Ectodermal cell (in vitro differentiated cells): Measurements from ENCODE around the gene LRMDA.

Source experiments
- H3K27ac ChIP-seq: 2 replicates; pipeline ENCODE4 v1.7.0; 2013; ENCODE audit warnings: mild to moderate bottlenecking, low read depth, low read length; ENCODE audit not compliant: insufficient read depth, poor library complexity, severe bottlenecking
- H3K27me3 ChIP-seq: 2 replicates; pipeline ENCODE4 v1.7.0; 2013; ENCODE audit warnings: mild to moderate bottlenecking, low read length; ENCODE audit not compliant: insufficient read depth, control insufficient read depth, poor library complexity, severe bottlenecking
- H3K36me3 ChIP-seq: one replicate; pipeline ENCODE4 v1.7.0; 2013; ENCODE audit warnings: low read length; ENCODE audit not compliant: control insufficient read depth, insufficient read depth
- H3K4me1 ChIP-seq: one replicate; pipeline ENCODE4 v1.7.0; 2013; ENCODE audit warnings: low read length; ENCODE audit not compliant: control insufficient read depth, insufficient read depth
- H3K4me3 ChIP-seq: 2 replicates; pipeline ENCODE4 v1.7.0; 2013; ENCODE audit warnings: low read depth, low read length, control low read depth; ENCODE audit not compliant: insufficient read depth
- H3K9me3 ChIP-seq: 2 replicates; pipeline ENCODE4 v1.7.0; 2013; ENCODE audit warnings: mild to moderate bottlenecking, low read length, moderate library complexity; ENCODE audit not compliant: control insufficient read depth
- WGBS, 2 experiments: methylation state at CpG; one replicate each; pipeline ENCODE4 v1.1.7; 2013; ENCODE audit warnings: missing lambda C conversion rate in 2 of 2; 5-methylcytosine and 5-hydroxymethylcytosine counted together

Gene LRMDA

DNA sequence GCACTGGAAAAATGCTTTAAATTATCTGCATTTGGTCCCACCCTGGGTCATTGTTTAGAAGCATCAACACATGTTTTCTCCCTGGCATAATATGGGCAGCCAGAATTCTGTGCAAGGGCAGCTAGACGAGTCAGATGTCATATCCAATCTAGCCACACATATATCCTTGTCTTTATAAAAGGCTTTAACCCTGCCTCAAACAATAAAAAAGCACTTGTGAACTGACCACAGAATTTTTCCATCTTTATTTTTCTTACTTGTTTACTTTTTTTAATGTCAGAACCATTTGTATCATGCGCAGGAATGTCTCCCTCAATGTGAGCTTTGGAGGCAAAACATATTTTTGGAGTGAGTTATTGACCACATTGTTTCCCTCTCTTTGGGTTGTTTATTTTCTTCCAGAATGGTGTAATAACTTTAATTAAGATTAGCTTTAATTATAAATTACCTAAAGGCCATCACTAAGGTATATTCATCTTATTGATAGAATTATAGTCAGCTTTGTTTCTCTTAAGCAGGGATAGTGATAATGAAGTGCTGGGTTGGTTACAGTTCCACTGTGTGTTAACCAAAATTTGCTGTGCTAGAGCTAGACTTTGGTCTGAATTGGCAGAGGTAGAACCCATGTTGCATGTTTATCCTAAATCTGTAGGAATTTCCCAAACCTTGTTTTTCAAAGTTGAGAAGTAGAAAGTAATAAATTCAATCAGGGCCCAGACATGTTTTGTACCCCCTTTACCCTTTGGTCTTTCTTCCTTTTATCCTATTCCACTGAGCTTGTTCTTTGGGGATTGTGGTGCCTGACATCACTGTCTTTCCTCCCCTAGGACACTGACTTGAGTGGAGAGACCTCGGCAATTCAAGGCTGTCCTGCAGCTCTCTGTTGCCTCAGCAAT lies 1127.8 kb downstream of the LRMDA start:
- Histone ChIP-seq H3K4me1 (no peaks in the 10 kb centered on the region), H3K36me3 (no peaks in the 10 kb centered on the region), H3K4me3 (no peak overlapping the region), H3K27ac (no peak overlapping the region), H3K27me3 (no peaks in the 10 kb centered on the region), H3K9me3 (no peaks in the 10 kb centered on the region)
- 91 to 96% methylated on average over 3 of the region's 3 CpGs for WGBS, 2 experiments

GRCh38 chr10:76559892-76560220 lies 1128.4 kb downstream of the LRMDA start:
- Histone ChIP-seq H3K4me3 (no peak overlapping the region), H3K27me3 (no peaks in the 10 kb centered on the region), H3K4me1 (no peaks in the 10 kb centered on the region), H3K9me3 (no peaks in the 10 kb centered on the region), H3K27ac (no peak overlapping the region), H3K36me3 (no peaks in the 10 kb centered on the region)
- 80 to 91% methylated on average over 1 of the region's 1 CpG for WGBS, 2 experiments

DNA sequence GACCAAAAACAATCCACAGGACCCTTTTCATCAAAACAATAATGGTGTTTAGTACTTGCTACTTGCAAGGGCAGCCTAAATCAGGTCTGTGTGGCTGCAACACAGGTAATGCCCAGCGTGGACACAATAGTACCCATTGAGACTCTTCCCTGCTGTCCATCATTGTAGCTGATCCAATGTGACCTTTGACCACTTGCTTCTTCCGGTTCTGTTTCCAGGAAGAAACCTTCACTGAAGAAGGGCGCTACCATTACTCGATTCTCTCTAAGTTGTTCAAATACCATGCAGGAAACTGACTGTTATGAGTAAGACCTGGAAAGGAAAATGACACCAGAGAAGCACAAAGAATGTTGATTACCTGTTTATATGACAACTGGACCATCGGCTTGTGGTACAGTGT lies 1128.9 kb downstream of the LRMDA start:
- H3K4me1 ChIP-seq, result no peaks in the 10 kb centered on the region
- H3K36me3 ChIP-seq, result no peaks in the 10 kb centered on the region
- H3K9me3 ChIP-seq, result no peaks in the 10 kb centered on the region
- WGBS, 2 experiments, result 92 to 95% methylated on average over 5 of the region's 5 CpGs
- H3K27me3 ChIP-seq, result no peaks in the 10 kb centered on the region
- H3K4me3 ChIP-seq, result no peak overlapping the region
- no peak overlapping the region for H3K27ac ChIP-seq

DNA sequence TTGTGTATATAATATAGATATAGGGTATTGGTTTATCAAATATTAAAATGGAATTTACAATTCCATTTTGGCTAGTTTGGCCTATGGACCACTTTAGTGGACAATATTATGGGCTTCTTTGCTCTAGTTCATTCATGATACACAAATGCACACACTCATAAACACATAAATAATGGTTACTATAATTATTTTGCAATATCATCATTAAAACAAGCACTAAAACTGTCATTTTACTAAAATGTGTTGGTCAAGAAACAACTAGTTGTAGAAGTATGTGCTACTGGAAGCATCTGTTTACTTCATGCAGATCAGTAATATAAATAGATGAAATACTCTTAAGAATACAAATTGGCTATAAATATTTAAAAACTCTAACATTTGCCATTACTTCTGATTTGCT lies 1131.9 kb downstream of the LRMDA start:
- H3K4me1 ChIP-seq, result no peaks in the 10 kb centered on the region

GRCh38 chr10:76572021-76572420 lies 1140.6 kb downstream of the LRMDA start:
- 92 to 100% methylated on average over 1 of the region's 1 CpG for WGBS, 2 experiments
- no peaks in the 10 kb centered on the region for H3K9me3 ChIP-seq
- no peak overlapping the region for H3K27ac ChIP-seq
- no peaks in the 10 kb centered on the region for H3K27me3 ChIP-seq
- no peaks in the 10 kb centered on the region for H3K4me1 ChIP-seq
- H3K4me3 ChIP-seq, result no peak overlapping the region
- H3K36me3 ChIP-seq, result no peaks in the 10 kb centered on the region

More for the DNA sequence above, 1131.9 kb downstream of the LRMDA start:
- H3K4me3 ChIP-seq, result no peak overlapping the region
- H3K27ac ChIP-seq, result no peak overlapping the region
- no peaks in the 10 kb centered on the region for H3K27me3 ChIP-seq
- H3K36me3 ChIP-seq, result no peaks in the 10 kb centered on the region
- H3K9me3 ChIP-seq, result no peaks in the 10 kb centered on the region

DNA sequence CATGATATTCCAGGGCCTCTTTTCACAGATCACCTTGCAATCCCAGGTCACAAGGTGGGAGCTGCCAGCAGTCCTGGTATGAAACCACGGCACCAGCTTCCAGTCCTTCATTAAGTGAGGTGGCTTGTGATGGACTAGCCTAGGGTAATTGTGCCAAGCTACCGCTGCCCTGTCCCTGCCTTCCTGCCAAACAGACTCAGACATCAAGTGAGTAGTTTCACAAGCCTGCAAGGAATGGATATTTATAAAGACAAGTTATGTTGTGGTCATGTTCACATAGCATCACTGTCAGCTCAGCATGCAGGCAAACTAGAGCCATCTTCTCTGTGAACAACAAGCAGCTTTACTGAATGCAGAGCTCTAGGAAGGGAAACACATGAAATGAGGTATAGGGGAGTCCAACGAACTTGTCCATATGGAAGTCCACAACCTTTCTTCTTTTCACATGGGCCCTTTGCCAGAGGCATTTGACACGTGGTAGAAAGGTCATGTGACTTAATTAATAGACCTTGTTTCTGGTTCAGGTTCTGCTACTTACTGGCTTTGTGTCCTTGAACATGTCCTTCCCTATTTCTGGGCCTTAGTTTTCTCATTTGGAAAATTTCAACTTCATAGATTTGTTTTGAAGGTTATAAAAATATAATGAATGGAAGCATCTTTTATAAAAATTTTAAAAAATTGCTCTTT lies 1145.0 kb downstream of the LRMDA start:
- H3K9me3 ChIP-seq, result no peaks in the 10 kb centered on the region
- H3K27ac ChIP-seq, result no peak overlapping the region
- WGBS, 2 experiments, result 88% methylated on average over 4 of the region's 4 CpGs
- no peaks in the 10 kb centered on the region for H3K4me1 ChIP-seq
- H3K36me3 ChIP-seq, result no peaks in the 10 kb centered on the region
- H3K4me3 ChIP-seq, result no peak overlapping the region
- H3K27me3 ChIP-seq, result no peaks in the 10 kb centered on the region

DNA sequence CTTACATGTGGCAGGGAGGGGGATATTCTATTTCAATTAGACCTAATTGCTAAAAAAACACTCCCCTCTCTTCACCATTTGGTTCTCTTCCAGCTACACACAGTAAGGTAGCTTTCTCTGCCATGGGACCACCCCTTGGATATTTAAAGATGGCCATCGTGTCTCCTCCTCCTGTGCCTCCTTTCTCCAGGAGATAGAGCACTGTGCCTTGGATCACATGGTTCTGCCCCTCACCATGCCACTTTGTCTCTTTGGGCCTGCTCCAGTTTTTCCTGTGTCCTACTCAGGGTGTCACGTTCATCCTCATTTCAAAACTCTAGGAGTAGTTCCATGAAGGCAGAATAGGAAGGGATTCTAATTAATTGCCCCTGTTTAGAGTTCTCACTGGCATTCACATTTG lies 1146.0 kb downstream of the LRMDA start:
- Histone ChIP-seq H3K4me3 (no peak overlapping the region), H3K4me1 (no peaks in the 10 kb centered on the region), H3K27ac (no peak overlapping the region), H3K27me3 (no peaks in the 10 kb centered on the region), H3K36me3 (no peaks in the 10 kb centered on the region), H3K9me3 (no peaks in the 10 kb centered on the region)
- 90 to 96% methylated on average over 2 of the region's 2 CpGs for WGBS, 2 experiments

GRCh38 chr10:76581506-76582256 lies 1150.3 kb downstream of the LRMDA start:
- H3K27me3 ChIP-seq, result no peaks in the 10 kb centered on the region
- no peak overlapping the region for H3K27ac ChIP-seq
- no peak overlapping the region for H3K4me3 ChIP-seq
- no peaks in the 10 kb centered on the region for H3K36me3 ChIP-seq
- no peaks in the 10 kb centered on the region for H3K9me3 ChIP-seq
- no peaks in the 10 kb centered on the region for H3K4me1 ChIP-seq
- WGBS, 2 experiments, result 94 to 97% methylated on average over 4 of the region's 4 CpGs

- Histone ChIP-seq H3K4me3 (no peak overlapping the region), H3K36me3 (no peaks in the 10 kb centered on the region), H3K27me3 (no peaks in the 10 kb centered on the region), H3K4me1 (no peaks in the 10 kb centered on the region), H3K27ac (no peak overlapping the region), H3K9me3 (no peaks in the 10 kb centered on the region)
- 78 to 94% methylated on average over 1 of the region's 1 CpG for WGBS, 2 experiments
Observed at GRCh38 chr10:76582531-76582930, 1151.1 kb downstream of the LRMDA start.

- no peak overlapping the region for H3K27ac ChIP-seq
- no peak overlapping the region for H3K4me3 ChIP-seq
- WGBS, 2 experiments, result 54 to 79% methylated on average over 2 to 3 of the region's 3 CpGs
Observed at GRCh38 chr10:76583711-76584161, 1152.3 kb downstream of the LRMDA start.

More at GRCh38 chr10:76583711-76584161, 1152.3 kb downstream of the LRMDA start:
- no peaks in the 10 kb centered on the region for H3K9me3 ChIP-seq
- H3K27me3 ChIP-seq, result no peaks in the 10 kb centered on the region
- no peaks in the 10 kb centered on the region for H3K4me1 ChIP-seq
- H3K36me3 ChIP-seq, result no peaks in the 10 kb centered on the region
